NCI-H1092 treated with DMSO at 0.1 percent for 48 hours (cell line): ENCODE results near the gene SYNGR3.
"Not testable (repeated sequence)": the region's sequence is repeated elsewhere in the genome, so short reads cannot be mapped to it uniquely, and the experiment has no call there.

Source experiments
- DNase-seq: peaks from one replicate; lab custom pipeline; 2025; lab: John Stamatoyannopoulos, UW

SYNGR3 gene

DNA sequence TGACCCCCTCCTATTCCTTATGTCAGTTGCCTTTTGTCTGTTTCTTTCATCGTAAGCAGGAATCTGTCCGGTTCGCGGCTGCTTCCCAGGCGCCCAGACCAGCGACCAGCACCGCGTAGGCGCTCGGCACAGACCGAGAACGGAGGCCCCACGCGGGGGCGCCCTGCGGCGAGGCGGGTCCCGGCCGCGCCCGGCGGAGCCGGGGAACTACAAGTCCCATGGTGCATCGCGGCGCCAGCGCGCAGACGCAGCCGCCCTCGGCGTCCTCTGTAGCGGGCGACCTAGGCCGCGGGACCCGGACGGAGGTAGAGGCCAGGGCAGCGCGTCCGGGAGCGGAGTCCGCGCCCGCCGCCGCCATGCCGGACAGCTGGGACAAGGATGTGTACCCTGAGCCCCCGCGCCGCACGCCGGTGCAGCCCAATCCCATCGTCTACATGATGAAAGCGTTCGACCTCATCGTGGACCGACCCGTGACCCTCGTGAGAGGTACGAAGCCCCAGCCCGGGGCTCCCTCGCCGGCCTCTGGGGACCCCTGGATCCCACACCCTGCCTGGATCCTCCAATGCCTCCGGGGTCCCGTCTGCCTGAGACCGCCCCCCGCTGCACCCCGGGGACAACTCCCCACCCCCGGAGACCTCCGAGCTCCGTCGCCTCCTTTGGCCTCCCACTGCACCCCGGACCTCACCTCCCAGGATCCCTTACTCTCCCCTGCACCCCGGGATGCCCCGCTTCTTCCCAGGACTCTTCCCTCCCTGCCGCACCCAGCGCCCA lies 30.3 kb upstream of the SYNGR3 start, which contains the start of gene NDUFB10:
TSS of gene NDUFB10 (plus strand) at position 270 of the 771 bp plus-strand sequence. CDS start at position 357, 87 bp downstream.
- DNase-seq = peak; percentile 79

DNA sequence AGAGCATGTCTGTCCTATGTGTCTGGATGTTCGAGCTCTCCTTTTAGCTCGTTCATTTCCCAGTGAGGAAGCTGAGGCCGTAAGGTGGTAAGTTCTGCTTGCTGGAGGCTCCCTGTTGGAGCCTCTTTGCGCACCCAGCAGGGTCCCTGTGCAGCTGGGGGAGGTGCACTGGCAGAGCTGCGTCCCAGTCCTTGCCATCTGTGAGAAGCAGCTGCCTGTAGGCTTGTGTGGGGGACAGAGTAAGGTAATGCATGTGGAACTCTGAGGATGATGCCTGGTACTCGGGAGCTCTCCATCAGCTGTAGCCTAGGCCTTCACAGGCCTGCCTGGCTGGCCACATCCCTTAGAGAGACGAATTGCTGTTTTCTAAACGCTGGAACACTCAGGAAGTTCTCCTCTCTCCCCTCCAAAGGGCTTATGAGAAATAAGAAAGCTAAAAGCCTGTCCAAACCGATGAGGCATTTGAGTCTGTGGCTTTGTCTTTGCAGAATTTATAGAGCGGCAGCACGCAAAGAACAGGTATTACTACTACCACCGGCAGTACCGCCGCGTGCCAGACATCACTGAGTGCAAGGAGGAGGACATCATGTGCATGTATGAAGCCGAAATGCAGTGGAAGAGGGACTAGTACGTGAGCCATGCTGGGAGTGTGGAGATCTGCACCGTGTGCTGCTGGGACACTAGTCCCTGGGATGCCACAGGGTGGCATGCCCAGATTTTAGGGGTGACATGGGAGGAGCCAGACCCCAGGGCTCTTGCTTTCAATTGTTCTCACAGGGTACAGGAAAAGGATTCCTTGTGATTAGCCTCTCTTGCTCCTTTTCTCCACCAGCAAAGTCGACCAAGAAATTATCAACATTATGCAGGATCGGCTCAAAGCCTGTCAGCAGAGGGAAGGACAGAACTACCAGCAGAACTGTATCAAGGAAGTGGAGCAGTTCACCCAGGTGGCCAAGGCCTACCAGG lies 28.8 kb upstream of the SYNGR3 start:
- peak; percentile 35 for DNase-seq

DNA sequence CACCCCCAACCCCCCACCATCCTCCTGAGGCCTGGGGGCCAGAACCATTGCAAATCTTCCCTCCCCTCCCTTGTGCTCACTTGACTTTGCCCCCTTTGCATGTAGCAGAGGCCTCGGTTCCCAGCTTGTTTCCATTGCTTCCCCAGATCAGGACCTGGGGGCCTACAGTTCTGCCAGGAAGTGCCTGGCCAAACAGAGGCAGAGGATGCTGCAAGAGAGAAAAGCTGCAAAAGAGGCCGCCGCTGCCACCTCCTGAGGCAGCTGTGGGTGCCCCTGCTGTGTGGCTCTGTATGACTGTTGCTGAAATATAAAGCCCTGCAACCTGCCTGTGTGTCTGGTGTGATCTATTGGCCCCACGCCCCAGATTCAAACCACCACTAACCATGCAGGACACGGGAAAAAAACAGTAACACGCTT lies 28.1 kb upstream of the SYNGR3 start:
- no peak for DNase-seq

DNA sequence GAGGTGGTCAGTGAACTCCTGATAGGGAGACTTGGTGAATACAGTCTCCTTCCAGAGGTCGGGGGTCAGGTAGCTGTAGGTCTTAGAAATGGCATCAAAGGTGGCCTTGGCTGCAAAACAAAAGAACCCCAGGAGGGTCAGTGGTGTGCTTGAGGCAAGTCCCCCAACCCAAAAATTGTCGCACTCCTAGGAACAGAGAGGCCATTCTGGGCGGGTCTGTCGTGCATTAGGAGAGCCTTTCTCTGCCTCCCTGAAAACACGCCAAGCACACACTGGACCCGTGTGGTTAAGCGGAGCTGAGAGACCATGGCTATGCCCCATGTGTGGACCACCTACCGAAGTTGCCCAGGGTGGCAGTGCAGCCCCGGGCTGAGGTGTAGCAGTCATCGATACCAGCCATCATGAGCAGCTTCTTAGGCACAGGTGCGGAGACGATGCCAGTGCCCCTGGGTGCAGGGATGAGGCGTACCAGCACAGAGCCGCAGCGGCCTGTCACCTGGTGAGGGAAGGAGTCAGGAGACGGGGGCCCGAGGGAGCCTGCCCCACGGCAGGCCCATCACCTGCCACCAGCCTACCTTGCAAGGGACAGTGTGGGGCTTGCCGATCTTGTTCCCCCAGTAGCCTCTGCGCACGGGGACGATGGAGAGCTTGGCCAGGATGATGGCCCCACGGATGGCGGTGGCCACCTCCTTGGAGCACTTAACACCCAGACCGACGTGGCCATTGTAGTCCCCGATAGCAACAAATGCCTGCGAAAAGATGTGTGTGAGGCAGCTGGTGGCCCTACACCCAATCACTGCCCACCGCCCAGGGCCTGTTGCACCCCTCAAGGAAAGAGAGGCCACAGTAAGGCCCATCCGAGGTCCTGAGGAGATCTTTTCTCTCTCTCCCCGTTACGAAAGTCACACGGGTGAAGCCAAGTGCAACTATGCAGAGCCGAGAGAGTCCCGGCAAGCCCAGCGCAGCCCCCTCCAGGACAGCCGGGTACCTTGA lies 27.3 kb upstream of the SYNGR3 start:
- not testable (repeated sequence) for DNase-seq

DNA sequence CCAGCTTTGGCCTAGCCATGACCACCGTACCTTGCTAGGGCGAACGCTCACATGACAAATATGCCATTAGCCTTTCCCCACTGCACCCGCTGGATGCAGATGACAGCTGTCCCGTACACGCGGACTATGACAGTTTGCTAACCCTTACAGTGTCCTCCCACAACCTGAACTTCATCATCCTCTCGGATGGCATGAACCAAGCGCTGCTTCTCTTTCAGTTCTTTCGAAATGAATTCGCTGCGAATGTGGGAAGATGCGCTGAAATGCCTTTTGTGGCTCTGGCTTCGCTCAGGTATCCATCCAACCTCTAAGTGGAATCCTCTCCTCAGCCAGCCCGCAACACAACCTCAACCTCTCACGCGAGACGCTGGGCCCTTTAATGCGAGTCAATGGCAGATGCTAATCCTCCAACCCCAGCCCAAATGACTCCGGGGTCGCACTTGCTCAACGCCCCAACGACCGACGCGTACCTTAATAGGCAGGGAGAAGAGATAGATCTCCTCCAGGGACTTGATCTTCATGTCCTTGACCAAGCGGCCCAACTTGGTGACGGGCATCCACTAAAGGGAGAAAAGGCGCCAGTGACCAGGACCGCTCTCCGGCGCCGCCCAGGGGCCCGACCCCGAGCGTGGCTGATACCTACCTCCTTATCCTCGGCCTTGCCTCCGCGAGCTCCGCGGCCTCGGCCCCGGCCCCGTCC lies 25.8 kb upstream of the SYNGR3 start:
- DNase-seq = peak; percentile 47

DNA sequence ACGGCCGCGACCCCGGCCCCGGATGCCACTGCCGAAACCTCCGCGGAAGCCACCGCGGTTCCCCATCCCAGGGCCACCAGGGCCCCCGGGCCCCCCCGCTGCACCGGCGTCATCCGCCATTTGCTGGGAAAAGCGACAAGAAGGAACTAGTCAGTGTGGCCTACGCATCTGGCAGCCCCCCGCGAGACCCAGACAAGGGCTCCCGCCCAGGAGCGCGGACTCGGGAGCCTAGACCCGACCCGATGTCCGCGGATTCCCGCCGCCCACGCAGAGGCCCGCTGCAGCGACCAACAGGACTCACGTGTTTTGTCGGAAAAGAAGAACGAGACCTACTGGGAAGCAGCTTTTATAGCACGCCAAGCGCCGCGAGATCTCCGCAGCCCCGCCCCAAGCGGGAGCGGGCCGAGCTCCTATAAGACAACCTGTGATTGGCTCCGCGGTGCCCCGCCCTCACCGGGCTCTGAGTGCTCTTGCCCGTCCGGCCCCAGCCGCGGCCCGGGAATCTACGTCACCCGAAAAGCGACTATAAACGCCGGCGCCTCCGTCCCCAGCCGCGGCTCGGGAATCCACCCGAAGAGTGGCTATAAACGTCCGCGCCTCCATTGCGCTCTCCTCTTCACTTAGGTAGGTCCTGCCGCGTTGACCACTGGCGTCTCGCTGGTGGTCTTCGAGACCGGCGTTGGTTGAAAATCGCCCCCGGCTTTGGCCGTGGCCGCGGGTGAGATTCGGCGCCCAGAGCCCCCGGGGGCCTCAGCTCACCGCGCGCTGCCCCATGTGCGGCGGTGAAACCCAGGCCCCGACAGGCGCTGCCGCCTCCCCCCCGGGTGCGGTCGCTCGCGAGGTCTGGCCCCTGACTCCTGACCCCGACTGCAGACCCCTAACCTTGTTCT lies 25.0 kb upstream of the SYNGR3 start, which contains the start of gene RPS2:
TSS of gene RPS2 (minus strand) at position 321 of the 890 bp plus-strand sequence. CDS start at position 120, 201 bp downstream.
- peak; percentile 99 for DNase-seq

DNA sequence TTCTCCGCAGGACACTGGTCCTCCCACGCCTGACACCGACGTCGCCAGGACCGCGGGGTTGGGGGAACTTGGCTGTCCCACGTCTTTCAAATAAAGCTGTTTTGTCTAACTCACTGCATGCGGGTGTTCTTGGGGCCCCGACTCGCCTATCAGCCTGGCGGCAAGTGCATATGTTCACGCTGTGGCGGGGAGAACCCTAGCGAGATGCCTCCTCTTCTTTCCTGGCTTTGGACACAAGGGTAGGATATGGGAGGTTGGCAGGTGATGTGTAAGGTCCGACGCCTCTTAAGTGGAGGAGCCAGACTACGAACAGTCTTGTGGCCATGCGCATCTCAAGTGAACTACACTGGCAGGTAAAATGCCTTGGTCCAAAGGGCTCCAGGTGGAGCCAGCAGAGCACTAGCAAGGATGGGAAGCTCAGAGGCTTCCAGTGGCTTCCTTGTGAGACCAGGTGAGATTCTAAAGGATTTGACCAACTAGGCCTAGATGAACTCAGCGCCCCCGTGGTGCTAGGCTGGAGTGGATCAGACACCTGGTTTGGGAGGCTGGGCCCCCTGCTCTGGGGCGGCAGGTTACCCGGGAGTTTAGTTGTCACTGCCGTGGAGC lies 24.3 kb upstream of the SYNGR3 start:
- DNase-seq = no peak

DNA sequence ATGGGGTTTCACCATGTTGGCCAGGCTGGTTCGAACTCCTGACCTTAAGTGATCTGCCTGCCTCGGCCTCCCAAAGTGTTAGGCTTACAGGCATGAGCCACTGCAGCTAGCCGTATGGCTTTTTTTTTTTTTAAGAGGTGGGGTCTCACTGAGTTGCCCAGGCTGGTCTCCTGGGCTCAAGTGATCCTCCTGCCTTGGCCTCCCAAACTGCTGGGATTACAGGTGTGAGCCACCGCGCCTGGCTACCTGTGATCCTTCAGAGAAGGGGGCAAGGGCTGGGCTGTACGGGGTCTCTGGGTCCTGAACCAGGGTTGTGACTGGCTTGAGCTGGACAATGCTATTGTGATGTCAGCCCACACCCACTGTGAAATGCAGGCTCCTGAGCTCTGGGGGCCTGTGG lies 23.3 kb upstream of the SYNGR3 start, which contains the start of gene RNF151:
TSS of gene RNF151 (plus strand) at position 397 of the 400 bp plus-strand sequence. CDS start 26 bp downstream, outside the sequence.
- DNase-seq = no peak

DNA sequence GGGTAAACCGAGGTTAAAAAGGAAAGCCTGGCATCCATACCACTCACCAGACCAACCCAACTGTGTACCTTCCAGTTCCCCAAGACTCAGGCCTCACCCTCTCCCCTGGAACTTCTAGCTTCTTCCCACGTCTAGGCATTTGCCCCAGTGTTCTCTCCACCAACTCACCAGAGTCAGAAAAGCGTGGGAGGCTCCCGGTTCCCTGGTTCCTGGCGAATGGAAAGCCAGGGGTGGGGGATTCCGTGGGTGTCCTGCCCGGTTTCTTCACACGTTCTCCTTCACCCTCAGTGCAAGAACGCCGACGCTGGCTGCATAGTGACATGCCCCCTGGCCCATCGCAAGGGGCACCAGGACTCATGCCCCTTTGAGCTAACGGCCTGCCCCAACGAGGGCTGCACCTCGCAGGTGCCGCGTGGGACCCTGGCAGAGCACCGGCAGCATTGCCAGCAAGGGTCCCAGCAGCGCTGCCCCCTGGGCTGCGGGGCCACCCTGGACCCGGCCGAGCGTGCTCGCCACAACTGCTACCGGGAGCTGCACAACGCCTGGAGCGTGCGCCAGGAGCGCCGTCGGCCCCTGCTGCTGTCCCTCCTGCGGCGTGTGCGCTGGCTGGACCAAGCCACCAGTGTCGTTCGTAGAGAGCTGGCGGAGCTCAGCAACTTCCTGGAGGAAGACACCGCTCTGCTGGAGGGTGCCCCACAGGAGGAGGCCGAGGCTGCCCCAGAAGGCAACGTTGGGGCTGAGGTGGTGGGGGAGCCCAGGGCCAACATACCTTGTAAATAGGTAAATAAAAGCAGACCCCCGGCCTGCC lies 21.4 kb upstream of the SYNGR3 start:
- DNase-seq = no peak

DNA sequence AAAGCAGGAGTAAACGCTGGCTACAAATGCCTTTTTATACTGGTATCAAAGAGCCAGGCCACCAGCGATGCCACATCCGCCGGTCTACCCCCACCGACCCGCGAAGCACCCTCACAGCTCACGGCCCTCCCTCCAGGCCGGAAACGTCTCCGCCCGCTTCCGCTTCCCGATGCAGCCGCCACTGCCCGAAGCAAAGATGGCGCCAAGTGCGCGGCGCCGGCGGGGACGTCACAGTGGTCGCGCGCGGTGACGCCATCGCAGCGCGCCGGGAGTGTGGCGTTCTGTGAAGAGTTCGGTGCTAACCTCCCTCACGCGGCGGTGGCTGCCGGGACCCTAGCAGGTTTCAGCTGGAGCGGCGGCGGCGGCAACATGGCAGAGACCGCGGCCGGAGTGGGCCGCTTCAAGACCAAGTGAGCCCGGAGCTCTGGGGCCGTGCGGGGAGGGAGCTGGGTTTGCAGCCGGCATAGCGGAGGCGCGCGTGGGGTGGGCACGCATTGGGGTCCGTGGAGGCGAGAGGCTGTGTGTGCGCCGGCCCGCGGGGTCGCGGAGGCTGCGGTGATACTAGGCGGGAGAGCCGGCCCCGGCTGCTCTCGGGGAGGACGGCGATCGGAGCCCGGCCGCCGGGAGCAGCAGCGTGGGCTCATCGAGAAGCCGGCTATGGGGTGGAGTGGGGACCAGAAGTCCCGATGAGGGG lies 17.8 kb upstream of the SYNGR3 start, which contains the start of gene TBL3:
TSS of gene TBL3 (plus strand) at position 258 of the 694 bp plus-strand sequence. CDS start at position 370, 112 bp downstream.
- DNase-seq = peak; percentile 91

DNA sequence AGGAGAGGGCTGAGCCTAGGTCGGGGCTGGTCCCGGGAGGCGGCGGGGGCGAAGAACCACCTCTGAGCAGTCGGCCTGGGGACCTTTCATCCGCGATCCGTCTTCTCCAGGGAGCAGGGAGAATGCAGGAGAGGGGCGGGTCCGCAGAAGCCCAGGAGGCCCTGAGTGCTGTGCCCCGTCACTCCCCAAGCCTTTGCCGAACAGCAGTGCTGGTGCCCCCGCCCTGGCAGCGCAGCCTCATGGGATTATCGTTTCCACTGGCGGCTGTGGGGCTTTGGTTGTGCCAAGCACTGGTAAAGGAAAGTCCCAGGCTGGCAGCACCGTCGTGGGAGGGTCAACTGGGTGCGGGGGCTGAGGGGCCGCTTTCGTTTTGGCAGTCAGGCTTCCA lies 17.3 kb upstream of the SYNGR3 start:
- DNase-seq = no peak

DNA sequence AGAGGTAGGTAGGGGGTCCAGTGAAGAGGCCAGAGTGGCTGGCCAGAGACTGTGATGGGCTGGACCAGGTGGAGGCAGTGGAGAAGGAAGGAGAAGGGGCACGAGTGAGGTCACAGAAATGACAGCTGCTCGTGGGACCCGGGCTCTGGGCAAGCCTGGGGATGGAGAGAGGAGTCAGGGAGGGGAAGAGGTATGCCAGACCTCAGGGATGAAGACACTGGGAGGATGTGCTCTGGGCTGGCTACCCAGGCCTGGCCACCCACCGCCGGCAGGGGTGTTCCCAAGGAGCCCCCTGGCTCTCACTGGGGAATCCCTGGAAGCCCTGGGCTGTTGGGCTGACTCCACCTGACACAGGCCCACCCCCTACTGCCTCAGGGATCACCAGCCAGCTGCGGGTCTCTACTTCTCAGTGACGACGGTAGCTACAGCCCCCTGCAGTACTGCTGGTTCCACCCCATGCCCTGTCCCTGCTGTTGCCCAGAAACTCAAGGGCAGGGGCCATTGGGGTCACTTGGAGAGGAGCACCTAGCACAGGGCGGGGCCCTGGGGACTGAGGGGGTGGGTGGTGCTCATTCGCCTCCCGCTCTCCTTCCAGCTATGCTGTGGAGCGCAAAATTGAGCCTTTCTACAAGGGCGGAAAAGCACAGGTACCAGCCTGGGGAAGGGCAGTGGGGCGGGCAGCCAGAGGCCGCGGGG lies 16.2 kb upstream of the SYNGR3 start:
- DNase-seq = no peak

DNA sequence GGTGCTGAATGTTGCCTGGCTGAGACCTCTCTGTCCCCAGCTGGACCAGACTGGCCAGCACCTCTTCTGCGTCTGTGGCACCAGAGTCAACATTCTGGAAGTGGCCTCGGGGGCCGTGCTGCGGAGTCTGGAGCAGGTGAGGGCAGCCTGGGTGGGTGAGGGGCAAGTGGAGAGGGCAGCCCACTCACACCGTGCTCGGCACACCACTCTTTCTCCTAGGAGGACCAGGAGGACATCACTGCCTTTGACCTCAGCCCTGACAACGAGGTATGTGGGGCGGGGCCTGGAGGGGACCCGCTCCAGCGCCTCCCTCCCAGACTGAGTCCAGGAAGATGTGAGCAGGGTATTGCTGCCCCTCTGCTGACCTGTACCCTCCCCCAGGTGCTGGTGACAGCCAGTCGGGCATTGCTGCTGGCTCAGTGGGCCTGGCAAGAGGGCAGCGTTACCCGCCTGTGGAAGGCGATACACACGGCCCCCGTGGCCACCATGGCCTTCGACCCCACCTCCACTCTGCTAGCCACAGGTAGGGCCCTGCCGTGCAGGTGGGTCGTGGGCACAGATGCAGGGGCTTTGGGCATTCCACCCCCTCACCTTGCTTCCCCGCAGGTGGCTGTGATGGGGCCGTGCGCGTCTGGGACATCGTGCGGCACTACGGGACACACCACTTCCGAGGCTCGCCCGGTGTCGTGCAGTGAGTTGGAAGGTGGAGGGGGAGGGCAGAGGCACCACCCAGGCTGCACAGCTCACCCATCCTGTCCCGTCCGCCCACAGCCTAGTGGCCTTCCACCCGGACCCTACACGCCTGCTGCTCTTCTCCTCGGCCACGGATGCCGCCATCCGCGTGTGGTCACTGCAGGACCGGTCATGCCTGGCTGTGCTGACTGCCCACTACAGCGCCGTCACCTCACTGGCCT lies 15.4 kb upstream of the SYNGR3 start:
- no peak for DNase-seq

DNA sequence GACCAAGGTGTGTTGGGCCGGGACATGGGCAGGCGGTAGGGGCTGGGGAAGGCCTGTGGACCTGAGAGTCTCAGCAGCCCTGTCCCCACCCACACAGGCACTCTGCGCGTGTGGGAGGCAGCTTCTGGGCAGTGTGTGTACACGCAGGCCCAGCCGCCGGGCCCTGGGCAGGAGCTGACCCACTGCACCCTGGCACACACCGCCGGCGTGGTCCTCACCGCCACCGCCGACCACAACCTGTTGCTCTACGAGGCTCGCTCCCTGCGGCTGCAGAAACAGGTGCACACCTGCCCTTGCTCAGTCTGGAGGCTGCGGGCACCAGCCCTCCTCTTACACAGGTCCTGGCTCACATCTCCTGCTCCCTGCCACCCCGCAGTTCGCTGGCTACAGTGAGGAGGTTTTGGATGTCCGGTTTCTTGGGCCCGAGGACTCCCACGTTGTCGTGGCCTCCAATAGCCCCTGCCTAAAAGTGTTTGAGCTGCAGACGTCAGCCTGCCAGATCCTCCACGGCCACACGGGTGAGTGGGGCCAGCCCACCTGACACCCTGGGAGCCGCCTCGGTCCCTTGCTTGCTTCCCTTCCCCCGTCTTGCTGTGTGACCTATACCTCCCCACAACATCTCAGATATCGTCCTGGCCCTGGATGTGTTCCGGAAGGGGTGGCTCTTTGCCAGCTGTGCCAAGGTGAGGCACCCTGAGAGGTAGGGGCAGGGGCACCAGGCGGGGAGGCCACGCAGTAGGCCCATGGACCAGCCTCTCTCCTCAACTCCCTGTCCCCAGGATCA lies 14.1 kb upstream of the SYNGR3 start:
- no peak for DNase-seq

DNA sequence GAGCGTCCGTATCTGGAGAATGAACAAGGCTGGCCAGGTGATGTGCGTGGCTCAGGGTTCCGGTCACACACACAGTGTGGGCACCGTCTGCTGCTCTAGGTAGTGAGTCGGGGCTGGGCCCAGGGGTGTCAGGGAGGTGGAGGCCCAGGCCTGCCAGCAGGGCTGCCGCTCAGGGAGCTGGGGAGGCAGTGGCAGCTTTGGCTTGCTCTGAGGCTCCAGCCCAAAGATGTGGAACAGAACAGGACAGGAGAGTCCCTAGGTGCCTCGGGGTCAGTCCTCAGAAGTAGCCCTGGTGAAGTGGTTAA lies 13.6 kb upstream of the SYNGR3 start:
- no peak for DNase-seq
